ENCODE results near the gene TAAR6.
"Not testable (repeated sequence)": the region's sequence is repeated elsewhere in the genome, so short reads cannot be mapped to it uniquely, and the experiment has no call there.

TAAR6 gene

GRCh38 chr6:132570221-132570777 is at the start of gene TAAR6:
Gene TAAR6, plus strand, starts transcription at chr6:132570322. Its CDS starts 0 bp downstream, at chr6:132570322.
- peak in 8 of 14 donors; percentile 3 to 55 (median 22) for DNase-seq

- no peak for DNase-seq
Observed at GRCh38 chr6:132520953-132521352, 49.2 kb upstream of the TAAR6 start.

- no peak for DNase-seq
Observed at GRCh38 chr6:132524646-132525045, 45.5 kb upstream of the TAAR6 start.

- DNase-seq, result no peak
Observed at GRCh38 chr6:132525866-132526265, 44.3 kb upstream of the TAAR6 start.

DNA sequence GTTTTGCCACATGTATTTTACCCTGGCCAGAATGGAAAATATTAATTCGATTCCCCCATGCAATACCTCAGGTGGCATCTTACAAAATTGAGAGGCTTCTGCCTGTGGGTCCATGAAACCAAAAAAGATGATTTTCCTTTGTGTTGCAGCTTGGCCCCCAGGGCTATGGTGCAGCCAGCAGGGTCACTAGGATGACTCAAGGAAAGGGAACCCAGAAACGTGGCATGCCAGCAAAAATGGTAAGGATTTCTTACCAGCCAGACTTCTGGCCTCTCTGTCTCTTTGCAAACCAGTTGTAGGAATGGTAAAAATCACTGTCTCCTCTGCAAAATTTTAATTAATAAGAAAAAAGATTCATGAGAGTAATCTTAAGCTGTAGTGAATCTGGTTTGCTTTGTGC is 43.7 kb upstream of the TAAR6 start:
- no peak for DNase-seq

DNA sequence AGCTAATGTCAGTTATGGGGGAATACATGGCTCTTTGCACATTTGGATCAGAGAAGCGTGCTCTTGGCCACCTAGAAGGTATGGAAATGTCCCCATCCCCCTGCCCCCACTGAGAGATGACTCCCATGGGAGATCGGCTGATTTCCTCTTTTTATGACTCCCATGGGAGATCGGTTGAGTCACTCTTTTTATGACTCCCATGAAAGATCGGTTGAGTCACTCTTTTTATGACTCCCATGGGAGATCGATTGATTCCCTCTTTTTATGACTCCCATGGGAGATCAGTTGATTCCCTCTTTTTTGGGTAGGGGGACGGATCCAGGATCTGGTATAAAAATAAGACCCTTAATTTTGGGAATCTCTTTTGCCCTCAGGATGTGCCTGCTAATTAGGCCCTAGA is 42.3 kb upstream of the TAAR6 start:
- DNase-seq, result no peak

GRCh38 chr6:132530293-132530974 is 39.7 kb upstream of the TAAR6 start:
- DNase-seq, result peak in 8 of 14 donors; percentile 2 to 52 (median 16)

DNA sequence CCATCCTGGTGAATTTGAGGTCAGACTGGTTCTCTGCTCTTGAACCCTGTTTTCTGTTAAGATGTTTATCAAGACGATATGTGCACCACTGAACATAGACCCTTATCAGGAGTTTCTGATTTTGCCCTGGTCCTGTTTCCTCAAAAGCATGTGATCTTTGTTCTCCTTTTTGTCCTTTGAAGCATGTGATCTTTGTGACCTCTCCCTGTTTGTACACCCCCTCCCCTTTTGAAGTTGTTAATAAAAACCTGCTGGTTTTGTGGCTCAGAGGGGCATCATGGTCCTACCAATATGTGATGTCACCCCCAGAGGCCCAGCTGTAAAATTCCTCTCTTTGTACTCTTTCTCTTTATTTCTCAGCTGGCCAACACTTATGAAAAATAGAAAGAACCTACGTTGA is 35.6 kb upstream of the TAAR6 start:
- not testable (repeated sequence) for DNase-seq

GRCh38 chr6:132537145-132537544 is 33.0 kb upstream of the TAAR6 start:
- no peak for DNase-seq

DNA sequence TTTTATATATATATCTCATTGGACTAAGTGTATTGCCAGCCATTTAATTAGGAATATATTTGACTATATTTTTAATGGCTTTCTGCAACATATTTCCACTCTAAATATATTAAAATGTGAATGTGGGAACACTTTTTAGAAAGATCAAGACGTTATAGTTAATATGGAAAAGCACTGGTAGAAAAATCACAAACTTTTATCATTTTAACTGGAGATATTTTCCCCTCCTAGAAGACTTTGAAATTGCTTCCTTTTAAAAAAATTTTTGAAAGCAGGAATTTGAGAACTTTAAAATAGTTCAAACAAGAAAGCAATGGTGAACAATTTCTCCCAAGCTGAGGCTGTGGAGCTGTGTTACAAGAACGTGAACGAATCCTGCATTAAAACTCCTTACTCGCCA is 32.1 kb upstream of the TAAR6 start, which contains the start of gene TAAR9:
TSS of gene TAAR9 (plus strand) at position 301 of the 400 bp plus-strand sequence. CDS start at position 314, 13 bp downstream.
- no peak for DNase-seq

GRCh38 chr6:132544826-132545225 is 25.3 kb upstream of the TAAR6 start:
- DNase-seq, result no peak

DNA sequence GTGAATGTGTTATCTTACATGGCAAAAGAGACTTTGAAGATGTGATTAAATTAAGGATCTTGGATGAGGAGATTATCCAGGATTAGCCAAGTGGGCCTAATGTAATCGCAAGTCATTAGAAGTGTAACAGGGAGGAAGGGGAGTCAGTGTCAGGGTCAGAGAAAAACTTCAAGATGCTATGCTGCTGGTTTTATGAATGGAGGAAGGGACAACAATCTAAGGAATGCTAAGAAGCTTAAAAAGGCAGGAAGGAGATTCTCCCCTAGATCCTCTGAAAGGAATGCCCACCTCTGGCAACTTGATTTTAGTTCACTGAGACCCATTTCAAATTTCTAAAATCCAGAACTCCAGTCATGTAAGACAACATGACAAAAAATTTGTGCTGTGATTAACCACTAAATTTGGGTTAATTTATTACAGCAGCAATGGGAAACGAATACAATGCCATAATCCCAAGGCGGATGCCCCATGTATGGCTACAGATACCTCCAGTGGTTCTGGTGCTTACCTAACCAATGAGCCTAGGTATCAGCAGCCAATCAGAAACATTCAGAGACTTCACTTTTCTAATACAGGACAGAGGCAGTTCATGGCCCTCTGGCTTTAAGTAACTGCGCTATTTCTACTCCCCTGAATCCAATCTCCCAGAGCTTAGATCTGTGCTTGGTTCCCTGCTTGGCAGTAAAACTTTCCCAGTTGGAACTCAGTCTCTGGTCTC is 21.2 kb upstream of the TAAR6 start:
- no peak for DNase-seq

DNA sequence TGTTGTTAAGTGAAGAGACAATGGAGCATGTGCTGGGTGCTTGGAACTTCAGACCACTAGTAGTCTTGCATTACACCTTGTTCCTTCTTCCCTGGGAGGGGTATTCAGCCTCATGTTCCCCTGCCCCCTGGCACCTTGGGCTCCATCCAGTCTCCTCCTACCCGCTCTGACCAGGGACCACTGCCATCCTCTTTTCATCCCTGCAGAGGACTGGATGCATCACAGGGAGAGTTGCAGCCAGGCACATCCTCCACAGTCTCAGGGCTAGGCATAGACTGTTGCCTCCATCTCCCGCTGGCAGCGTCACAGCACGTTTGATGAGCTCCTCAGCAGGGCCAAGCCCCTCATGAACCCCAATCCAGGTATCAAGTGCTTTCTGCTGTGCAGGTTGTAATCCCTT is 18.9 kb upstream of the TAAR6 start:
- no peak for DNase-seq

GRCh38 chr6:132552372-132552771 is 17.8 kb upstream of the TAAR6 start, which contains the start of gene TAAR8:
Gene TAAR8, plus strand, starts transcription at chr6:132552672. Its CDS starts 21 bp downstream, at chr6:132552693.
- no peak for DNase-seq

- not testable (repeated sequence) for DNase-seq
Observed at GRCh38 chr6:132560087-132560486, 10.0 kb upstream of the TAAR6 start.

- no peak for DNase-seq
Observed at GRCh38 chr6:132566404-132566803, 3.7 kb upstream of the TAAR6 start.

- no peak for DNase-seq
Observed at GRCh38 chr6:132567566-132567965, 2.6 kb upstream of the TAAR6 start.

- no peak for DNase-seq
Observed at GRCh38 chr6:132568611-132569010, 1.5 kb upstream of the TAAR6 start.

DNA sequence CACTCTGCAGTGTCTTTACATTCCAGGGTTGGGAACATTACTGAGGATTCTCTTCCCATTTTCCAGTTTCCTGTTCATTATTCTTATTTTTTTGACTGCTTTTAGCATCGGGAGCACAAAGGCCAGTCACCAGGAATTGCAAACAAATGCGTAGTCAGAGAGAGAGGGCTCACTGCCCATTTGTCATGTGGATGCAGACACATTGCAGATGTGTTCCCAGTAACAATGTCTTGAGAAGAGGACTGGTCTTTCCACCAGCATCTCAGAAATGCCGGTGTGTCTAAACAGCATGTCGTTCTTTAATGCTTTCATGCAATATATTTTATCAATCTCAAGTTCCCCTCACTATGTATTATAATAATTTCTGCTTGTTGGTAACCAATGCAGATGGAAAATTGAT is 952 bp upstream of the TAAR6 start:
- peak in 9 of 14 donors; percentile 4 to 46 (median 22) for DNase-seq

- DNase-seq, result no peak
Observed at GRCh38 chr6:132571774-132572173, 1.7 kb downstream of the TAAR6 start.

DNA sequence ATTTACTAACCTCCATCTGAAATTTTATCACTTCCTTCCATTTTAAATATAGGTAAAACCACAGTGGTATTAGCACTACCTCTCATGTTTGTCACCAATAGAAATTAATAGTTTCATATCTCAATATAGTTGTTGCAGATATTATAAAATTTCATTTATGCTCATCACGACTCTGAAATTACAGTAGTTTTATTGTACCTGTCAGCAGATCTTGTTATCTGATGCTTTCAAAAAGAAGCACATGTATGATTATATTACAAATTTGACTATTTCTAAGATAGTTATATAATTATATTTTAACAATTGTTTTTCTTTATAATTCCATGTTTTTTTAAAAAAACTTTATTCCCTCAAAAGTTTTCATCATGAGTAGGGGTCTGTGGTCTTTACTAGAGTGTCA is 14.6 kb downstream of the TAAR6 start:
- no peak for DNase-seq

- no peak for DNase-seq
Observed at GRCh38 chr6:132587424-132587823, 17.3 kb downstream of the TAAR6 start.

DNA sequence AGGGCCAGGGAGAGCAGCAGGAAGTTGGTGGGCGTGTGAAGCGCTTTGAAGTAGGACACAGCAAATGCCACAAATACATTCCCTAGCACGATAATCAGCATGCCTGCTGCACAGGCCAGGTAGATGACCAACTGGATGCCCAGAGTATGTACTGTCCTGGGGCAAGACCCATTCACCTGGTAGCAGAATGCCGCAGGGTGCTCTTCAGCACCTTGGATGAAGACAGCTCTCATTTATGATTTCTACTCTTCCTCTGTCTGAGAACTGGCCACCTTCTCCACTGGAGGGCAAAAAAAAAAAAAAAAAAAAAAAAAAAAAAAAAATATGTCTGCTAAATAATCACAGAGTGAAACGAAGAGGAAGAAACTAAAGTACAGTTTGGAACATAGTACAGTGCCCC is 19.3 kb downstream of the TAAR6 start, which contains the start of gene TAAR5:
TSS of gene TAAR5 (minus strand) at position 288 of the 400 bp plus-strand sequence. CDS start at position 233, 55 bp downstream.
- no peak for DNase-seq

Data from C1 segment of cervical spinal cord (tissue), 14 donors.